Karpas-422 (cell line): ENCODE data around the gene GTF2A1. TPM values are rescaled to one million over a fixed set of nuclear protein-coding genes. Genes with fewer than 3 reads are reported as not detected.

Experiments
- DNase-seq: peaks from one replicate; pipeline ENCODE4 v3.0.0-alpha.2; 2015
- H2AFZ ChIP-seq: fragments of 200-600 bp; sonication (generic); 2 replicates; pipeline ENCODE4 v1.6.1; 2014; ENCODE audit warnings: antibody characterized with exemption, low read length, mixed read lengths
- H3K27ac ChIP-seq: fragments of 200-600 bp; sonication (generic); 2 replicates; pipeline ENCODE4 v1.5.1; 2014; ENCODE audit warnings: mild to moderate bottlenecking, low read length, moderate library complexity
- H3K27me3 ChIP-seq: fragments of 200-600 bp; sonication (generic); 2 replicates; pipeline ENCODE4 v1.6.1; 2014; ENCODE audit warnings: low read length, mixed read lengths
- H3K36me3 ChIP-seq: fragments of 200-600 bp; sonication (generic); 2 replicates; pipeline ENCODE4 v1.6.1; 2014; ENCODE audit warnings: low read length, mixed read lengths; ENCODE audit not compliant: insufficient read depth
- H3K4me1 ChIP-seq: fragments of 200-600 bp; sonication (generic); 2 replicates; pipeline ENCODE4 v1.6.1; 2014; ENCODE audit warnings: mild to moderate bottlenecking, low read length, mixed read lengths
- H3K4me2 ChIP-seq: fragments of 200-600 bp; sonication (generic); 2 replicates; pipeline ENCODE4 v1.6.1; 2014; ENCODE audit warnings: low read length, low read depth, mild to moderate bottlenecking; ENCODE audit not compliant: poor library complexity, severe bottlenecking
- H3K4me3 ChIP-seq: fragments of 200-600 bp; sonication (generic); 2 replicates; pipeline ENCODE4 v1.5.1; 2014; ENCODE audit warnings: mild to moderate bottlenecking, antibody characterized with exemption, low read length, mixed read lengths
- H3K79me2 ChIP-seq: fragments of 200-600 bp; sonication (generic); 2 replicates; pipeline ENCODE4 v1.6.1; 2014; ENCODE audit warnings: mild to moderate bottlenecking, low read length, mixed read lengths
- H3K9ac ChIP-seq: fragments of 200-600 bp; sonication (generic); 2 replicates; pipeline ENCODE4 v1.6.0; 2014; ENCODE audit warnings: low read length
- H3K9me2 ChIP-seq: fragments of 200-600 bp; sonication (generic), shearing (Covaris generic); replicated peaks from 2 replicates; pipeline ENCODE4 v1.6.0; 2014; ENCODE audit warnings: mild to moderate bottlenecking, low read length, moderate library complexity; ENCODE audit not compliant: insufficient read depth
- H3K9me3 ChIP-seq: fragments of 300-700, 200-600 bp; sonication (generic); 2 replicates; pipeline ENCODE4 v1.6.1; 2014; ENCODE audit warnings: low read length, mixed read lengths
- H4K20me1 ChIP-seq: fragments of 200-600 bp; sonication (generic); 2 replicates; pipeline ENCODE4 v1.6.1; 2014; ENCODE audit warnings: mild to moderate bottlenecking, antibody characterized with exemption, low read length, low read depth; ENCODE audit not compliant: insufficient read depth
- total RNA-seq: library from RNA; depleted of rRNA; stranded (reverse); fragments of >200 nt; shearing (Covaris generic); gene quantifications from 2 replicates; pipeline ENCODE4 v1.2.3, GENCODE V29; 2014; ENCODE audit warnings: low replicate concordance; rRNA removed

The GTF2A1 gene
- total RNA-seq: 27.4 and 29.4 TPM in 2 replicates

GRCh38 chr14:81220830-81221578, at the start of gene GTF2A1:
TSS of gene GTF2A1 (minus strand) at chr14:81220959. CDS start at chr14:81220518, 441 bp downstream.
- no peaks in the 10 kb centered on the region; the same call in 1 of the 2 replicates for H3K36me3 ChIP-seq
- peak within 1 kb of the TSS; percentile 89 for H3K9ac ChIP-seq
- H4K20me1 ChIP-seq: no peaks in the 10 kb centered on the region
- H3K27me3 ChIP-seq: no peaks in the 10 kb centered on the region
- no peaks in the 10 kb centered on the region for H3K9me2 ChIP-seq
- peak within 1 kb of the TSS; percentile 92 for H3K27ac ChIP-seq
- peak within 1 kb of the TSS; percentile 84 for H2AFZ ChIP-seq
- DNase-seq: peak; percentile 99
- peak within 1 kb of the TSS; percentile 95 for H3K4me2 ChIP-seq
- no peaks in the 10 kb centered on the region for H3K9me3 ChIP-seq
- peaks cover 40% of the 10 kb centered on the region for H3K79me2 ChIP-seq
- H3K4me1 ChIP-seq: peaks cover 34% of the 10 kb centered on the region
- H3K4me3 ChIP-seq: peak within 1 kb of the TSS; percentile 83

- no peaks in the 10 kb centered on the region for H3K27me3 ChIP-seq
- no peak overlapping the region for H3K9ac ChIP-seq
- no peak overlapping the region for H3K4me3 ChIP-seq
- H2AFZ ChIP-seq: no peak overlapping the region
- no peaks in the 10 kb centered on the region for H4K20me1 ChIP-seq
- no peaks in the 10 kb centered on the region for H3K9me3 ChIP-seq
- no peak for DNase-seq
- H3K9me2 ChIP-seq: no peaks in the 10 kb centered on the region
- H3K36me3 ChIP-seq: no peaks in the 10 kb centered on the region
- no peaks in the 10 kb centered on the region for H3K4me1 ChIP-seq
- no peak overlapping the region for H3K27ac ChIP-seq
- no peaks in the 10 kb centered on the region for H3K79me2 ChIP-seq
- H3K4me2 ChIP-seq: no peak overlapping the region
Measured at GRCh38 chr14:81269979-81270375, 49.2 kb upstream of the GTF2A1 start.

GRCh38 chr14:81269100-81269978, 48.6 kb upstream of the GTF2A1 start:
- Histone ChIP-seq H3K9me2 (no peaks in the 10 kb centered on the region), H3K9ac (no peak overlapping the region), H3K4me1 (no peaks in the 10 kb centered on the region), H3K9me3 (no peaks in the 10 kb centered on the region), H3K4me2 (no peak overlapping the region), H3K79me2 (no peaks in the 10 kb centered on the region), H3K27ac (no peak overlapping the region), H3K27me3 (no peaks in the 10 kb centered on the region), H3K36me3 (no peaks in the 10 kb centered on the region), H2AFZ (no peak overlapping the region), H4K20me1 (no peaks in the 10 kb centered on the region), H3K4me3 (no peak overlapping the region)
- DNase-seq: peak; percentile 88

GRCh38 chr14:81268016-81268416, 47.3 kb upstream of the GTF2A1 start:
- H4K20me1 ChIP-seq: no peaks in the 10 kb centered on the region
- no peak overlapping the region for H3K4me3 ChIP-seq
- no peak overlapping the region for H3K9ac ChIP-seq
- H3K4me2 ChIP-seq: no peak overlapping the region
- H3K36me3 ChIP-seq: no peaks in the 10 kb centered on the region
- H3K79me2 ChIP-seq: no peaks in the 10 kb centered on the region
- no peaks in the 10 kb centered on the region for H3K9me2 ChIP-seq
- no peak overlapping the region for H2AFZ ChIP-seq
- H3K27me3 ChIP-seq: no peaks in the 10 kb centered on the region
- H3K27ac ChIP-seq: no peak overlapping the region
- H3K4me1 ChIP-seq: no peaks in the 10 kb centered on the region
- H3K9me3 ChIP-seq: no peaks in the 10 kb centered on the region
- DNase-seq: no peak

GRCh38 chr14:81265636-81266169, 44.9 kb upstream of the GTF2A1 start:
- no peak overlapping the region for H3K27ac ChIP-seq
- H3K9me2 ChIP-seq: no peaks in the 10 kb centered on the region
- H3K4me1 ChIP-seq: no peaks in the 10 kb centered on the region
- no peak overlapping the region for H3K9ac ChIP-seq
- no peaks in the 10 kb centered on the region for H3K36me3 ChIP-seq
- no peak for DNase-seq
- H3K9me3 ChIP-seq: no peaks in the 10 kb centered on the region
- no peak overlapping the region for H2AFZ ChIP-seq
- no peaks in the 10 kb centered on the region for H3K79me2 ChIP-seq
- H3K27me3 ChIP-seq: no peaks in the 10 kb centered on the region
- H3K4me3 ChIP-seq: no peak overlapping the region
- no peak overlapping the region for H3K4me2 ChIP-seq
- no peaks in the 10 kb centered on the region for H4K20me1 ChIP-seq

- Histone ChIP-seq H3K27ac (no peak overlapping the region), H3K9ac (no peak overlapping the region), H3K79me2 (no peaks in the 10 kb centered on the region), H3K9me3 (no peaks in the 10 kb centered on the region), H3K27me3 (no peaks in the 10 kb centered on the region), H3K9me2 (no peaks in the 10 kb centered on the region), H3K4me1 (no peaks in the 10 kb centered on the region), H4K20me1 (no peaks in the 10 kb centered on the region), H3K36me3 (no peaks in the 10 kb centered on the region), H3K4me2 (no peak overlapping the region), H2AFZ (no peak overlapping the region), H3K4me3 (no peak overlapping the region)
- DNase-seq: no peak
Measured at GRCh38 chr14:81264671-81265070, 43.9 kb upstream of the GTF2A1 start.

- no peak overlapping the region for H3K4me3 ChIP-seq
- DNase-seq: no peak
- no peaks in the 10 kb centered on the region for H3K9me3 ChIP-seq
Measured at GRCh38 chr14:81263777-81264410, 43.1 kb upstream of the GTF2A1 start.

GRCh38 chr14:81261176-81261575, 40.4 kb upstream of the GTF2A1 start:
- Histone ChIP-seq H3K36me3 (no peaks in the 10 kb centered on the region), H2AFZ (no peak overlapping the region), H3K9me3 (no peaks in the 10 kb centered on the region), H3K4me3 (no peak overlapping the region), H3K9me2 (no peaks in the 10 kb centered on the region), H3K4me1 (no peaks in the 10 kb centered on the region), H3K27me3 (no peaks in the 10 kb centered on the region), H4K20me1 (no peaks in the 10 kb centered on the region), H3K4me2 (no peak overlapping the region), H3K27ac (no peak overlapping the region), H3K9ac (no peak overlapping the region), H3K79me2 (no peaks in the 10 kb centered on the region)
- DNase-seq: no peak

More at GRCh38 chr14:81263777-81264410, 43.1 kb upstream of the GTF2A1 start:
- Histone ChIP-seq H3K9me2 (no peaks in the 10 kb centered on the region), H2AFZ (no peak overlapping the region), H3K9ac (no peak overlapping the region), H3K27me3 (no peaks in the 10 kb centered on the region), H3K4me1 (no peaks in the 10 kb centered on the region), H4K20me1 (no peaks in the 10 kb centered on the region), H3K79me2 (no peaks in the 10 kb centered on the region), H3K27ac (no peak overlapping the region), H3K36me3 (no peaks in the 10 kb centered on the region), H3K4me2 (no peak overlapping the region)
